Islet of Langerhans (tissue), 1 donor: ENCODE results near the gene OR2Y1.
"Not testable (repeated sequence)": the region's sequence is repeated elsewhere in the genome, so short reads cannot be mapped to it uniquely, and the experiment has no call there.

Experiments
- FAIRE-seq: peaks from one replicate; lab custom pipeline; 2011; peaks lifted over from hg19 to GRCh38; lab: Jason Lieb, UNC

Gene OR2Y1

DNA sequence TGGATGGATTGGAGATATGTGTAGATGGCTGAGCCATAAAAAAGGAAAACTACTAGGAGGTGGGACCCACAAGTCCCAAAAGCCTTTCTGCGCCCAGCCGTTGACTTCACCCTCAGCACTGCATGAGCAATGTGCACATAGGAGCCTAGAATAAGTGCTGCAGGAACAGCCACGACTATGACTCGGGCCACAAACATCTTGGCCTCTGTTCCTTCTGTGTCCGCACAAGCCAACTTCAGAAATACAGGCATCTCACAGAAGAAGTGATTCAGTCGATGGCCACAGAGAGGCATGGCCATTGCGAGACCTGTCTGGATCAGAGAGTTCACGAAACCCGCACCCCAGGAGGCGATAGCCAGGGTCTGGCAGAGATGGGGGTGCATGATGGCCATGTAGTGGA is 587 bp downstream of the OR2Y1 start:
- FAIRE-seq, result no peak

DNA sequence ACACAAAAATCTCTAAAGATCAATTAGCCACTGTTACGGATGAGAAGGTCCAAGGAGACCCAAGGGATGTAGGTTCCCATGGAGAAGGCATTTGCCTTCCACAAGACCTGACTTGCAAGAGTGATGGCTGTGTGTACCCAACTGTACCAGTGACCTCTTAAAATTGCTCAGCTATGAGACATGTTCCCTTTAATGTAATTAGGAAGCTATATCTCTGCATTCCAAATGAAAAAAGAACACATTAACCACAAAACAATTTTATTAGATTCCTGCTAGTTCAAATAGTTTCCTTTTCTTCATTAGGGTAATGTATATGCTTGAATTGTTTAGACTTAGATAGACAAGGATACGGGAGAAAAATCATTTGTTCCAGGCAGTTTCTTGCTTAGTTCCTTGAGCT is 3.3 kb downstream of the OR2Y1 start:
- FAIRE-seq, result no peak

DNA sequence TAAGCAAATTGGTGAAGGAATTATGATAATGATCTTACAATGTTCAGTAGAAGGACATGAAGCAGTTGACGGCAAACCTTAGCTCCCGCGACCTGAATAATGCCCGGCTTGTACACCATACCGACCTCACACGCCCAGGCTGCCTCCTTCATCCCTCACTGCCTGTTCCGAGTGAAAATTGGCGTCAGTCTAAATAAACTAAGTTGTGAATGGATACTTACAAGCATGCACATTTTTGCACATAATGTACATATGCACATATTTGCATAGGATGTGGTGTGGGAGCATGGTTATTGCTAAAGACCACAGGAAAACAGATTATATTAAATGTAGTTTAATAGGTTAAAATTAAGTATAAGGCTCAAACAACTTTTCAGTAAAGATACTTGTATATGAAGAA is 14.9 kb downstream of the OR2Y1 start:
- no peak for FAIRE-seq

DNA sequence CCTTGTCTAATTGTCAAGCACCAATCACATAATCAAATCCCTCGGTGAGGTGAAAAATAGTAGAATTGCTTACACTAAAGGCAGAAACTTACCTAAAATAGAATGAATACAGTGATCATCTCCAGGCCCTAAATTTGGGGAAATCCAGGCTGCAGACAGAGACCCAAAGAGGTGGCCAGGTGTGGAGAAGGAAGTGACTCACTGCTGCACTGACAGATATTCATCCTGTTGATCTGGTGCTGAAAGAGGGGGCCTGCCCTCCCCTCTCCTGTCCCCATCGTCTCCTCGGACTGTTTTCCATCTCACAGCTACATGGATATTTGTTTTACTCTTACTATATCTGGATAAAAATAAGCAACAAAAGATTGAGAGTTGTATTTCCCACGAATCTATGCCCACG is 15.9 kb downstream of the OR2Y1 start:
- FAIRE-seq, result no peak

DNA sequence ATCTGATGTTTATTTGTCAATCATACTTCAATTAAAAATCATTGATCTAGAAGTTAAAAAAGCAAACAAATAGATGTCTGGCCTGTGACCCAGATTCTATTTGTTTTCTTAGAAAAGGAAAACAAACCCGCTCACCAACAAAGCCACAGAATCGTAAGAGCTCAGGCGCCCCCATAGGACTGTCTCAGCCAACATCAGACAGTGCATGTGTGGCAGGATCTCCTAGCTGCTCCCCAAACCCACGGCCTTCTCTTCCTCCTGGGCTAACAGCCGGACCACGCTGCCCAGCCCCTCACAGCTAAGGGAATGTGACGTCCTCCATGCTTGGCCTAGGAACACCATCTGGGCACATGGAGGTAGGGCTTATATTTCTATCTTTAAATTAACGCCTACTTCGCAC is 19.4 kb downstream of the OR2Y1 start:
- no peak for FAIRE-seq

GRCh38 chr5:180719781-180720180 is 20.1 kb downstream of the OR2Y1 start:
- no peak for FAIRE-seq

DNA sequence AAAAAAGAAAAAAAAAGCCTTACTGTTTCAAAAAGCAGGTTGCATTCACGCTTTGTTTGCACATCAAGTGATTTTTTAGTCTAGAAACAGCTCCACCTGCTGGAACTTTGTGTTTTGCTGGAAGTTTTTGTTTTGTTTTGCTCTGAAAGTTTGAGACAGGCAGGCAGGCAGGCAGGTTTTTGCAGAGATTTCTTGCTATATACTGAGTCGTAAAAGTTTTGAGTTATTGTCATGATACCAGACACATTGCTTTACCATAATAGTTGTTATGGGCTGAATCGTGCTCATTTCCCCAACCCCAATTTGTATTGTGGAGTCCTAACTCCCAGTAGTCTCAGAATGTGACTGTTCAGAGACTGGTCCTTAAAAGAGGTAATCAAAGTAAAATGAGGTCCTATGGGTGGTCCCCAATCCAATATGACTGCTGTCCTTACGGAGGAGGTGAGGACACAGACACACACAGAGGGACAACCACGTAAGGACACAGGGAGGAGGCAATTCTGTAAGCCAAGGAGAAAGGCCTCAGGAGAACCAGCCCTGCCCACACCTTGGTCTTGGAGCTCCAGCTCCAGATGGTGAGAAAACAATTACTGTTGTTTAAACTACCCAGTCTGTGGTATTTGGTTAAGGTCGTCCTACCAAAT is 20.9 kb downstream of the OR2Y1 start:
- FAIRE-seq, result peak; percentile 77

GRCh38 chr5:180717989-180718388 is 21.9 kb downstream of the OR2Y1 start:
- FAIRE-seq, result no peak

DNA sequence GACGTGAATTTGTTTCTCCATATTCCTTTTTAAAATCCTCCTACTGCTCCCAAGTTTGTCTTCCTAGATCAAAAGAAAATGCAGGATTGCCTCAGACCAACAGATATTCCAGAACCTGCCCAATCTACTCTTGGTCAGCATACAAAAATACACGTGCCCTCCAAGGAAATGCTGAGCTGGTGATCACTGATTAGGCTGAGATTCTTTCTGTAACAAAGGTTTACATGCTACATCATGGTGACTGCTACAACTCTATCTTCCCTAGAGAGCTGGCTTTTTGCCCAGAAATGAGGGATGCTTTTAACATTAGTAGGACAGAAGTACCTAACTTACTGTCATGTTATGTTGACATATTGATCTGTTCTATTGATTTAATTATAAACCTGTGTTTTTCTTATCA is 35.5 kb downstream of the OR2Y1 start:
- FAIRE-seq, result no peak

DNA sequence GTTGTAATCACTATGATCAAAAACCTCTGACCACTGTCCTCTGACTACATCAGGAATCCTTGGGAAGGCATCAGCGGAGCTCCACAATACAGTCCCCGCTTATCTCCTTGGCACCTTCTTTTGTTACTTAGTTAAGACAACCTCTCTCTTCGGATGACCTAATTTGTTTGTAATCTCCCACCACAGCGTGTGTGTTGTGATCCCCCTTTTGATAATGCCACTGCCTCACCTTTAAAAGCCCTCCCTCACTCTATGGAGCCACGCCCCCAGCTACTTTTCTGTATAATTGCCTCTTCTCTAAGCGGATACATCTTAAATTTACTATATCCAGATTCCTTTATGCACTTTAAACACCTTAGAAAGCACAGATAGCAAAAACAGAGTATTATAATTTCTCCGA is 35.9 kb downstream of the OR2Y1 start:
- no peak for FAIRE-seq

DNA sequence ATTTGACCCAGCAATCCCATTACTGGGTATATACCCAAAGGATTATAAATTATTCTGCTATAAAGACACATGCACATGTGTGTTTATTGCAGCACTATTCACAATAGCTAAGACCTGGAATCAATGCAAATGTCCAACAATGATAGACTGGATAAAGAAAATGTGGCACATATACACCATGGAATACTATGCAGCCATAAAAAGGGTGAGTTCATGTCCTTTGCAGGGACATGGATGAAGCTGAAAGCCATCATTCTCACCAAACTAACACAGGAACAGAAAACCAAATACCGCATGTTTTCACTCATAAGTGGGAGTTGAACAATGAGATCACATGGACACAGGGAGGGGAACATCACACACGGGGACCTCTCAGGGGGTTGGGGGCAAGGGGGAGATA is 36.5 kb downstream of the OR2Y1 start:
- FAIRE-seq, result not testable (repeated sequence)

DNA sequence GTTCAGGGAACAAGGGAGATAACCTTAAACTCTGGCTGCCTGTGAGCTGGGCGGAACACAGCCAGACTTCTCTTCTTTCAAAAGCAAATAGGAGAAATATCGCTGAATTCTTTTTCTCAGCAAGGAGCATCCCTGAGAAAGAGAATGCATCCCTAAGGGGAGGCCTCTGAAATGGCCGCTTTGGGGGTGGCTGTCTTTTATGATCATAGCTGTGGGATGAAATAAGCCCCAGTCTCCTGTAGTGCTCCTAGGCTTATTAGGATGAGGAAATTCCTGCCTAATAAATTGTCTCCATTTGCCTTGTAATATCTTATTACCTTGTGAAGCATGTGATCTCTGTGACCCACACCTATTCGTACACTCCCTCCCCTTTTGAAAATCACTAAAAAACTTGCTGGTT is 39.4 kb downstream of the OR2Y1 start:
- not testable (repeated sequence) for FAIRE-seq

- FAIRE-seq, result no peak
Observed at GRCh38 chr5:180699042-180699441, 40.8 kb downstream of the OR2Y1 start.

DNA sequence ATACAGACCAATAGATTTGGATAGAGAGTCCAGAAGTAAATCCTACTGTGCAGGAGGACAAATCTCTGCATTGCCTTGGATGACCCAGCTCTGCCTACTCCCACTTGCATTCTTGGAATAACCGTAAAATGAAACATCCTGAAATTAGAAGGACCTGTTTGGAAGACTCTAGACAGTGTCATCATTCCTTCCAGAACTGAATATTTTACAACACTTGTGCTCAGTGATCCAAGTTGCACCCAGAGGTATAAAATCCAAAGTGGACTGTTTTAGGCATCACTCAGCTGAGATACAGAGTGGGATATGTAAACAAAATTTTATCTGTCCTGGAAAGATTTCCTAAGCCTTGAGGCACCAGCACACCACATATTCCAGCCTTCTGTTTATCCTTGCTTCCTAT is 43.7 kb downstream of the OR2Y1 start:
- FAIRE-seq, result no peak

GRCh38 chr5:180692429-180692828 is 47.4 kb downstream of the OR2Y1 start:
- FAIRE-seq, result no peak

DNA sequence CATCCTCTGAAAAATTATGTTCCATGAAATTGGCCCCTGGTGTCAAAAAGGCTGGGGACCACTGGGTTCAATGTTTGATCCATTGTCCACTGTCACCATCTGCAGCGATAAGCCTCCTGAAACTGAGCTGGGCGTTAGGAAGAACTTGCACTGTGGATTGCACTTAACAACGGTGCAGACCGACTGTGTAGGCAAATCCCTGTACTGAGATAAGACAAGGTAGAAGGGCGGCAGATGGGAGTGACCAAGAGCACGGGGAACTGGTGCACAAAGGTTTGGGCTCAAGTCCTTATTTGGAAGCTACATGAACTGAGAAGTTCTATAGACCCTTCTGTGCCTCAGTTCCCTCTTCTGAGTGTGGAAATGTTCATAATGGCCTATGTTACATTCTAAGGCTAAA is 48.8 kb downstream of the OR2Y1 start:
- no peak for FAIRE-seq

GRCh38 chr5:180690562-180690961 is 49.3 kb downstream of the OR2Y1 start:
- no peak for FAIRE-seq

DNA sequence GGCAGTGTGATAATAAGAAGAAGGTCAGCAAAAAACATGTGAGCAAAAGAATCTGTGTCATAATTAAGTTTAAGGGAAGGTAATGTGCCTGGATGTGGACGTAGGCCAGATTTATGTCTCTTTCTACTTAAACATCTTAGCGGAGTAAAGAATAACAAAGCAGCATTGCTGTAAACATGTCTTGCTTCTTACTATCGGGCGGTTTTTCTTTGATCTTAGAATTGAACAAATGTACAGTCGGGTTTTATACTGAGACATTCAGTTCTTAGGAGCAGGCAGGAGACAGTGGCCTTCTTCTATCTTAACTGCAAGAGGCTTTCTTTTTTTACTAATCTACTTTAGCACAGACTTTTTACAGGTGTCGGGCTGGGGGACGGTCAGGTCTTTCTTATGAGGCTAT is 50.1 kb downstream of the OR2Y1 start:
- no peak for FAIRE-seq
